Measurements from ENCODE around the gene AKAP1. TPM values are rescaled to one million over a fixed set of nuclear protein-coding genes. Genes with fewer than 3 reads are reported as not detected.

The AKAP1 gene
- total and polyA plus RNA-seq, 9 of the 15 experiments (the other 6 are each of a cell fraction or from before 2014, with no cell fraction given), result 12.9 to 63.8 (median 36.4) TPM

DNA sequence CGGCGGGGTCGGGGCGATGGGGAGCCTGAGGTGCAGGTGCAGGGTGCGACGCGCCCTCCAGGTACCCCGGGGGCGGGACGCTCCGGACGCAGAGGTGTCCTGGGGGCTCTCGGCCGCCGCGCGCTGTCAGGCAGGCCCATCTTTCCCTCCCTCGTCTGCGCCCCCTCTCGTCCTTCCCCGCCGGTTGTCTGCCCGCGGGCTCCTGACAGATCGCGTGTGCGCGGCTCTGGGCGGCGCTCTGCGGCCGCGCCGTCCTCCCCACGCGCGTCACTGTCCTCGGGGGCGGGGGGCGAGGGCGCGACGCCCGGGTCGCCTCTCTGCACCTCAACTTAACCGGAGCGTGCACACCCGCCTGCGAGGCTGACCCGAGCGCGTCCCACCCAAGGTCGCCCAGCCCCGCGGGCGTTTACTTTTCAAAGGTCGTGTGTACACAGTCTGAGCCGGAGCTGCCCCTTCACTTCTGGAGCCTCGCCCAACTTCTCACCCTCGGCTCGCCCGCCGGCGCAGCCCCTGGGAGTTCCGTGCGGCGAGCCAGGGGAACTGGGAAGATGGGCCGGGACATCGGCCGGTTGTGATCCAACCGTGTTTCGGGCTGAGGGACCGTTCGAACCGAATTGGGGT, 512 bp downstream of the AKAP1 start (continued):
- TF ChIP-seq, protein P1, sequence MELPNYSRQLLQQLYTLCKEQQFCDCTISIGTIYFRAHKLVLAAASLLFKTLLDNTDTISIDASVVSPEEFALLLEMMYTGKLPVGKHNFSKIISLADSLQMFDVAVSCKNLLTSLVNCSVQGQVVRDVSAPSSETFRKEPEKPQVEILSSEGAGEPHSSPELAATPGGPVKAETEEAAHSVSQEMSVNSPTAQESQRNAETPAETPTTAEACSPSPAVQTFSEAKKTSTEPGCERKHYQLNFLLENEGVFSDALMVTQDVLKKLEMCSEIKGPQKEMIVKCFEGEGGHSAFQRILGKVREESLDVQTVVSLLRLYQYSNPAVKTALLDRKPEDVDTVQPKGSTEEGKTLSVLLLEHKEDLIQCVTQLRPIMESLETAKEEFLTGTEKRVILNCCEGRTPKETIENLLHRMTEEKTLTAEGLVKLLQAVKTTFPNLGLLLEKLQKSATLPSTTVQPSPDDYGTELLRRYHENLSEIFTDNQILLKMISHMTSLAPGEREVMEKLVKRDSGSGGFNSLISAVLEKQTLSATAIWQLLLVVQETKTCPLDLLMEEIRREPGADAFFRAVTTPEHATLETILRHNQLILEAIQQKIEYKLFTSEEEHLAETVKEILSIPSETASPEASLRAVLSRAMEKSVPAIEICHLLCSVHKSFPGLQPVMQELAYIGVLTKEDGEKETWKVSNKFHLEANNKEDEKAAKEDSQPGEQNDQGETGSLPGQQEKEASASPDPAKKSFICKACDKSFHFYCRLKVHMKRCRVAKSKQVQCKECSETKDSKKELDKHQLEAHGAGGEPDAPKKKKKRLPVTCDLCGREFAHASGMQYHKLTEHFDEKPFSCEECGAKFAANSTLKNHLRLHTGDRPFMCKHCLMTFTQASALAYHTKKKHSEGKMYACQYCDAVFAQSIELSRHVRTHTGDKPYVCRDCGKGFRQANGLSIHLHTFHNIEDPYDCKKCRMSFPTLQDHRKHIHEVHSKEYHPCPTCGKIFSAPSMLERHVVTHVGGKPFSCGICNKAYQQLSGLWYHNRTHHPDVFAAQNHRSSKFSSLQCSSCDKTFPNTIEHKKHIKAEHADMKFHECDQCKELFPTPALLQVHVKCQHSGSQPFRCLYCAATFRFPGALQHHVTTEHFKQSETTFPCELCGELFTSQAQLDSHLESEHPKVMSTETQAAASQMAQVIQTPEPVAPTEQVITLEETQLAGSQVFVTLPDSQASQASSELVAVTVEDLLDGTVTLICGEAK (IDR thresholded peaks at IDR 0.05), result no peak
- TF ChIP-seq, protein P1 (CRISPR knock-in tag; IDR thresholded peaks at IDR 0.05), result no peak
- TF ChIP-seq HCFC1 (IDR thresholded peaks at IDR 0.05; ENCODE audit: low read depth, low read length), result no peak
- no peak for TF ChIP-seq ZNF431 (CRISPR knock-in tag; IDR thresholded peaks at IDR 0.05)
- TF ChIP-seq, protein P2, sequence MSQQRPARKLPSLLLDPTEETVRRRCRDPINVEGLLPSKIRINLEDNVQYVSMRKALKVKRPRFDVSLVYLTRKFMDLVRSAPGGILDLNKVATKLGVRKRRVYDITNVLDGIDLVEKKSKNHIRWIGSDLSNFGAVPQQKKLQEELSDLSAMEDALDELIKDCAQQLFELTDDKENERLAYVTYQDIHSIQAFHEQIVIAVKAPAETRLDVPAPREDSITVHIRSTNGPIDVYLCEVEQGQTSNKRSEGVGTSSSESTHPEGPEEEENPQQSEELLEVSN (IDR thresholded peaks at IDR 0.05; ENCODE audit: borderline replicate concordance in 1 of 2, extremely low read depth in 1 of 2, insufficient read depth in 1 of 2, insufficient read length in 1 of 2, low read depth in 1 of 2, low read length in 1 of 2, poor library complexity in 1 of 2, severe bottlenecking in 1 of 2), result peak; percentile 71 to 81
- no peak for TF ChIP-seq SMARCE1 (IDR thresholded peaks at IDR 0.05)
- TF ChIP-seq ZFX (CRISPR knock-in tag; IDR thresholded peaks at IDR 0.05), result peak; percentile 64
- TF ChIP-seq, protein P3, sequence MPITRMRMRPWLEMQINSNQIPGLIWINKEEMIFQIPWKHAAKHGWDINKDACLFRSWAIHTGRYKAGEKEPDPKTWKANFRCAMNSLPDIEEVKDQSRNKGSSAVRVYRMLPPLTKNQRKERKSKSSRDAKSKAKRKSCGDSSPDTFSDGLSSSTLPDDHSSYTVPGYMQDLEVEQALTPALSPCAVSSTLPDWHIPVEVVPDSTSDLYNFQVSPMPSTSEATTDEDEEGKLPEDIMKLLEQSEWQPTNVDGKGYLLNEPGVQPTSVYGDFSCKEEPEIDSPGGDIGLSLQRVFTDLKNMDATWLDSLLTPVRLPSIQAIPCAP (CRISPR knock-in tag; IDR thresholded peaks at IDR 0.05; ENCODE audit: borderline replicate concordance), result no peak
- no peak for TF ChIP-seq ARID2 (IDR thresholded peaks at IDR 0.05)
- no peak for TF ChIP-seq ZNF133 (CRISPR knock-in tag; IDR thresholded peaks at IDR 0.05)
- TF ChIP-seq, protein P4, sequence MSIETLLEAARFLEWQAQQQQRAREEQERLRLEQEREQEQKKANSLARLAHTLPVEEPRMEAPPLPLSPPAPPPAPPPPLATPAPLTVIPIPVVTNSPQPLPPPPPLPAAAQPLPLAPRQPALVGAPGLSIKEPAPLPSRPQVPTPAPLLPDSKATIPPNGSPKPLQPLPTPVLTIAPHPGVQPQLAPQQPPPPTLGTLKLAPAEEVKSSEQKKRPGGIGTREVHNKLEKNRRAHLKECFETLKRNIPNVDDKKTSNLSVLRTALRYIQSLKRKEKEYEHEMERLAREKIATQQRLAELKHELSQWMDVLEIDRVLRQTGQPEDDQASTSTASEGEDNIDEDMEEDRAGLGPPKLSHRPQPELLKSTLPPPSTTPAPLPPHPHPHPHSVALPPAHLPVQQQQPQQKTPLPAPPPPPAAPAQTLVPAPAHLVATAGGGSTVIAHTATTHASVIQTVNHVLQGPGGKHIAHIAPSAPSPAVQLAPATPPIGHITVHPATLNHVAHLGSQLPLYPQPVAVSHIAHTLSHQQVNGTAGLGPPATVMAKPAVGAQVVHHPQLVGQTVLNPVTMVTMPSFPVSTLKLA (conservative IDR thresholded peaks at IDR 0.05), result peak; percentile 62 to 81
- TF ChIP-seq, protein P5, sequence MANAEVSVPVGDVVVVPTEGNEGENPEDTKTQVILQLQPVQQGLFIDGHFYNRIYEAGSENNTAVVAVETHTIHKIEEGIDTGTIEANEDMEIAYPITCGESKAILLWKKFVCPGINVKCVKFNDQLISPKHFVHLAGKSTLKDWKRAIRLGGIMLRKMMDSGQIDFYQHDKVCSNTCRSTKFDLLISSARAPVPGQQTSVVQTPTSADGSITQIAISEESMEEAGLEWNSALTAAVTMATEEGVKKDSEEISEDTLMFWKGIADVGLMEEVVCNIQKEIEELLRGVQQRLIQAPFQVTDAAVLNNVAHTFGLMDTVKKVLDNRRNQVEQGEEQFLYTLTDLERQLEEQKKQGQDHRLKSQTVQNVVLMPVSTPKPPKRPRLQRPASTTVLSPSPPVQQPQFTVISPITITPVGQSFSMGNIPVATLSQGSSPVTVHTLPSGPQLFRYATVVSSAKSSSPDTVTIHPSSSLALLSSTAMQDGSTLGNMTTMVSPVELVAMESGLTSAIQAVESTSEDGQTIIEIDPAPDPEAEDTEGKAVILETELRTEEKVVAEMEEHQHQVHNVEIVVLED (CRISPR knock-in tag; IDR thresholded peaks at IDR 0.05), result peak; percentile 61; the same call in 1 of the 2 replicates

All from K562 (cell line).